ENCODE results near the gene ADAM21.
"Not testable (repeated sequence)": the region's sequence is repeated elsewhere in the genome, so short reads cannot be mapped to it uniquely, and the experiment has no call there.

DNA sequence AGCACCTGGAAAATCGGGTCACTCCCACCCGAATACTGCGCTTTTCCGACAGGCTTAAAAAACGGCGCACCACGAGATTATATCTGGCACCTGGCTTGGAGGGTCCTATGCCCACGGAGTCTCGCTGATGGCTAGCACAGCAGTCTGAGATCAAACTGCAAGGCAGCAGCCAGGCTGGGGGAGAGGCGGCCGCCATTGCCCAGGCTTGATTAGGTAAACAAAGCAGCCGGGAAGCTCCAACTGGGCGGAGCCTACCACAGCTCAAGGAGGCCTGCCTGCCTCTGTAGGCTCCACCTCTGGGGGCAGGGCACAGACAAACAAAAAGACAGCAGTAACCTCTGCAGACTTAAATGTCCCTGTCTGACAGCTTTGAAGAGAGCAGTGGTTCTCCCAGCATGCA lies 23.5 kb downstream of the ADAM21 start:
- TF ChIP-seq EZH2 (IDR thresholded peaks at IDR 0.05; ENCODE audit: borderline replicate concordance, insufficient read depth, low read depth, low read length, poor library complexity, severe bottlenecking), result not testable (repeated sequence)
- TF ChIP-seq, protein P1, sequence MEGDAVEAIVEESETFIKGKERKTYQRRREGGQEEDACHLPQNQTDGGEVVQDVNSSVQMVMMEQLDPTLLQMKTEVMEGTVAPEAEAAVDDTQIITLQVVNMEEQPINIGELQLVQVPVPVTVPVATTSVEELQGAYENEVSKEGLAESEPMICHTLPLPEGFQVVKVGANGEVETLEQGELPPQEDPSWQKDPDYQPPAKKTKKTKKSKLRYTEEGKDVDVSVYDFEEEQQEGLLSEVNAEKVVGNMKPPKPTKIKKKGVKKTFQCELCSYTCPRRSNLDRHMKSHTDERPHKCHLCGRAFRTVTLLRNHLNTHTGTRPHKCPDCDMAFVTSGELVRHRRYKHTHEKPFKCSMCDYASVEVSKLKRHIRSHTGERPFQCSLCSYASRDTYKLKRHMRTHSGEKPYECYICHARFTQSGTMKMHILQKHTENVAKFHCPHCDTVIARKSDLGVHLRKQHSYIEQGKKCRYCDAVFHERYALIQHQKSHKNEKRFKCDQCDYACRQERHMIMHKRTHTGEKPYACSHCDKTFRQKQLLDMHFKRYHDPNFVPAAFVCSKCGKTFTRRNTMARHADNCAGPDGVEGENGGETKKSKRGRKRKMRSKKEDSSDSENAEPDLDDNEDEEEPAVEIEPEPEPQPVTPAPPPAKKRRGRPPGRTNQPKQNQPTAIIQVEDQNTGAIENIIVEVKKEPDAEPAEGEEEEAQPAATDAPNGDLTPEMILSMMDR (IDR thresholded peaks at IDR 0.05), result not testable (repeated sequence)
